ENCODE results near the gene NFILZ.
A peak's percentile ranks its signal among the peaks of the same experiment; 100 is the strongest.

NFILZ gene

DNA sequence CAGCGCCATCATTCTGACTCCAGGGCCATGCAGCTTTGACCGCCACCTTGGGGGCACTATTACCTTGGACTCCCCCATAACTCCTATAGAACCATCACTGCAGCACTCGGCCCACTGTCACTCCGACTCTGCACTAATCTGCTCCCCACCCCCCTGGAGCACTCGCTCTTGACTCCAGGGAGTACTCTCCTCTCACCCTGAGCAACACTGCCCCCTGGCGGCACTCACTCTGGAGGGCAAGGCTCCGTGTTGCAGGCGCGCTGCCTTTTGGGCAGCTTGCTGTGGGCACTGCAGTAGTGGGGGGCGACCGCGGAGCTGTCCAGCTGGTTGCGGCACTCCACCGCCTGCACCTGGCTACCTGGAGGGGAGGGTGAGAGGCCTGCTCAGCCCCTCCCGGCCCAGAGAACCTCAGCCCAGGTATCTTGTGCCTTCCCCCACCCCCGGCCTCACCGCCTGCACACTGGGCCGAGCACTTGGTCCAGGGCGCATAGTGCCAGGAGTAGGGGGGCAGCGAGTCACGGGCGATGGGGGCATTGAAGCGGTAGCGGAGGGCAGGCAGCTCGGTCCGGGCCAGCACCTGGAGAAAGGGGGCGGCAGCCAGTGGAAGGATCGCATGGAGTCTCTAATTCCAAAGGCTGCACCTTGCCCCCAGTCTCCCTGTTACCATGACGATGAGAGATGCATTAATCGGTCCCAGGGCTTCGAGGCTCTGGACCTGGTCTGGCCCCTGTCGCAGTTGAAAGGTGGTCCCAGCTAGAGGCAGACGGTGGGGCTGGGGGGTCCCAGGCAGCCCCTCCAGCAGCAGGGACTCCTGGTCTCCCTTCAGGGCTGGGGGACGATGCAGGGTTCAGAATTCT lies 44.3 kb upstream of the NFILZ start (continued):
- TF ChIP-seq, protein P1, sequence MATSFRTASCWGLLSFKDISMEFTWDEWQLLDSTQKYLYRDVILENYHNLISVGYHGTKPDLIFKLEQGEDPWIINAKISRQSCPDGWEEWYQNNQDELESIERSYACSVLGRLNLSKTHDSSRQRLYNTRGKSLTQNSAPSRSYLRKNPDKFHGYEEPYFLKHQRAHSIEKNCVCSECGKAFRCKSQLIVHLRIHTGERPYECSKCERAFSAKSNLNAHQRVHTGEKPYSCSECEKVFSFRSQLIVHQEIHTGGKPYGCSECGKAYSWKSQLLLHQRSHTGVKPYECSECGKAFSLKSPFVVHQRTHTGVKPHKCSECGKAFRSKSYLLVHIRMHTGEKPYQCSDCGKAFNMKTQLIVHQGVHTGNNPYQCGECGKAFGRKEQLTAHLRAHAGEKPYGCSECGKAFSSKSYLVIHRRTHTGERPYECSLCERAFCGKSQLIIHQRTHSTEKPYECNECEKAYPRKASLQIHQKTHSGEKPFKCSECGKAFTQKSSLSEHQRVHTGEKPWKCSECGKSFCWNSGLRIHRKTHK (tag by site-specific recombination; IDR thresholded peaks at IDR 0.05): no peak
- TF ChIP-seq ZNF404 (tag by site-specific recombination; IDR thresholded peaks at IDR 0.05) (no peak), ZNF112 (tag by site-specific recombination; IDR thresholded peaks at IDR 0.05) (no peak), ZBTB21 (tag by site-specific recombination; IDR thresholded peaks at IDR 0.05) (no peak), ZNF157 (tag by site-specific recombination; IDR thresholded peaks at IDR 0.05) (no peak), ZNF140 (tag by site-specific recombination; IDR thresholded peaks at IDR 0.05) (no peak), ZNF341 (tag by site-specific recombination; IDR thresholded peaks at IDR 0.05; ENCODE audit: low read depth) (no peak)

- TF ChIP-seq ZNF624 (tag by site-specific recombination; IDR thresholded peaks at IDR 0.05) (no peak), REST (tag by site-specific recombination; IDR thresholded peaks at IDR 0.05) (no peak), ZNF292 (tag by site-specific recombination; IDR thresholded peaks at IDR 0.05; ENCODE audit: borderline replicate concordance, low read depth) (no peak), ZNF76 (tag by site-specific recombination; IDR thresholded peaks at IDR 0.05; ENCODE audit: borderline replicate concordance, low read depth) (no peak), ZNF791 (tag by site-specific recombination; IDR thresholded peaks at IDR 0.05) (no peak), ZNF157 (tag by site-specific recombination; IDR thresholded peaks at IDR 0.05) (no peak)
- CTCF ChIA-PET: interaction anchor here (0.6 to 6.8 kb wide), 3 partner anchors 10 to 236 kb away, joined by 3 to 60 read pairs (median 5); partner anchors contain the start of gene MYO1F
These were observed 41.2 kb upstream of the NFILZ start for GRCh38 chr19:8589177-8589714.

GRCh38 chr19:8592231-8593009 lies 38.0 kb upstream of the NFILZ start:
- CTCF ChIA-PET: interaction anchor here (2.4 to 6.8 kb wide), 3 partner anchors 12 to 31 kb away, joined by 8 to 60 read pairs (median 49); partner anchors contain the start of gene MYO1F
- POLR2A ChIA-PET: interaction anchor here (1.0 kb wide), 1 partner anchor 148 kb away, joined by 3 read pairs; the partner anchor contains the start of gene HNRNPM
- Histone ChIP-seq H3K4me1 (ENCODE audit: control insufficient read depth, insufficient read depth, low read length) (no peaks in the 10 kb centered on the region), H3K27ac (ENCODE audit: extremely low read depth, low read depth, low read length) (no peak overlapping the region), H3K9me3 (ENCODE audit: control insufficient read depth, insufficient read depth, low read depth, low read length) (no peaks in the 10 kb centered on the region), H3K36me3 (ENCODE audit: control insufficient read depth in 2 of 2, insufficient read depth in 1 of 2, low read length in 2 of 2) (no peaks in the 10 kb centered on the region), H3K4me3 (ENCODE audit: low read depth, low read length) (peak overlapping the region; percentile 13; the same call in 1 of the 2 replicates)
- peak; percentile 96 for TF ChIP-seq GLIS1 (tag by site-specific recombination; IDR thresholded peaks at IDR 0.05)
- peak; percentile 59 for TF ChIP-seq ZNF335 (tag by site-specific recombination; conservative IDR thresholded peaks at IDR 0.05)
- TF ChIP-seq PRDM10 (tag by site-specific recombination; IDR thresholded peaks at IDR 0.05): peak; percentile 62
- no peak for TF ChIP-seq ZBTB21 (tag by site-specific recombination; IDR thresholded peaks at IDR 0.05)
- TF ChIP-seq KLF9 (tag by site-specific recombination; IDR thresholded peaks at IDR 0.05; ENCODE audit: low read depth): peak; percentile 100
- TF ChIP-seq ZIC2 (tag by site-specific recombination; IDR thresholded peaks at IDR 0.05): peak; percentile 68
- no peak for TF ChIP-seq ZNF394 (tag by site-specific recombination; IDR thresholded peaks at IDR 0.05; ENCODE audit: borderline replicate concordance)
- no peak for TF ChIP-seq ZNF174 (tag by site-specific recombination; IDR thresholded peaks at IDR 0.05)
- TF ChIP-seq ZFHX2 (tag by site-specific recombination; conservative IDR thresholded peaks at IDR 0.05): peak; percentile 57
- 0 out of 2 replicates have a peak, but pooled peaks have one; percentile 36 for TF ChIP-seq HOXC10 (CRISPR knock-in tag; IDR thresholded peaks at IDR 0.05)
- TF ChIP-seq ZNF146 (tag by site-specific recombination; IDR thresholded peaks at IDR 0.05): no peak

More at GRCh38 chr19:8589177-8589714, 41.2 kb upstream of the NFILZ start:
- Histone ChIP-seq H3K9me3 (ENCODE audit: control insufficient read depth, insufficient read depth, low read depth, low read length) (no peaks in the 10 kb centered on the region), H3K36me3 (ENCODE audit: control insufficient read depth in 2 of 2, insufficient read depth in 1 of 2, low read length in 2 of 2) (no peaks in the 10 kb centered on the region), H3K4me3 (ENCODE audit: low read depth, low read length) (no peak overlapping the region), H3K4me1 (ENCODE audit: control insufficient read depth, insufficient read depth, low read length) (no peaks in the 10 kb centered on the region), H3K27ac (ENCODE audit: extremely low read depth, low read depth, low read length) (no peak overlapping the region)
- POLR2A ChIA-PET: no interaction called here

Data from HEK293 (cell line).